Panc1 (cell line): Measurements from ENCODE around the gene THRB. TPM values are rescaled to one million over a fixed set of nuclear protein-coding genes. Genes with fewer than 3 reads are reported as not detected.

Source experiments
- ATAC-seq: fragments of 200-7000 bp; cut with Tn5 transposase; 2 replicates; pipeline ENCODE4 v1.9.1; 2020; ENCODE audit warnings: mild to moderate bottlenecking, moderate library complexity
- BruUV-seq: library from RNA; stranded (reverse); fragments of 400-500 nt; replicated peaks from 2 replicates; lab custom pipeline; 2021; lab: Mats Ljungman, UMichigan
- CTCF ChIA-PET: fragments of 300-600 bp; sonication (Branson Sonifier 250); formaldehyde crosslinking; loops from one replicate; lab custom pipeline; 2022; ENCODE audit warnings: antibody characterized with exemption; lab: Charles Lee
- POLR2A ChIA-PET: fragments of 300-600 bp; sonication (Branson Sonifier 250); formaldehyde crosslinking; loops from one replicate; lab custom pipeline; 2022; ENCODE audit warnings: antibody characterized with exemption; lab: Charles Lee
- DNase-seq: peaks from one replicate; pipeline ENCODE4 v3.0.0-alpha.2; 2010; ENCODE audit warnings: low read depth, low spot score
- H3K27ac ChIP-seq: 2 replicates; pipeline ENCODE4 v1.5.1; 2011; ENCODE audit warnings: mild to moderate bottlenecking, low read length, inconsistent platforms
- H3K27me3 ChIP-seq: fragments of 200-500 bp; sonication (Bioruptor generic); 2 replicates; pipeline ENCODE4 v1.6.0; 2014; ENCODE audit warnings: low read length, inconsistent platforms; ENCODE audit not compliant: control insufficient read depth, insufficient read depth
- H3K36me3 ChIP-seq: fragments of 200-500 bp; sonication (Bioruptor generic); 2 replicates; pipeline ENCODE4 v1.5.1; 2014; ENCODE audit warnings: inconsistent platforms, mild to moderate bottlenecking, low read length, moderate library complexity; ENCODE audit not compliant: control insufficient read depth, insufficient read depth
- H3K4me1 ChIP-seq: 2 replicates; pipeline ENCODE4 v1.5.1; 2011; ENCODE audit warnings: inconsistent platforms, mild to moderate bottlenecking, low read length, moderate library complexity; ENCODE audit not compliant: control insufficient read depth, insufficient read depth
- H3K4me3 ChIP-seq, 2 experiments: 2 replicates each; pipeline ENCODE4 v1.5.1; 2011 to 2012; ENCODE audit warnings: low read depth in 2 of 2, low read length in 2 of 2, mild to moderate bottlenecking in 2 of 2, inconsistent platforms in 1 of 2, moderate library complexity in 1 of 2
- H3K9me3 ChIP-seq: fragments of 200-500 bp; sonication (Bioruptor generic); 2 replicates; pipeline ENCODE4 v1.5.1; 2014; ENCODE audit warnings: low read depth, mild to moderate bottlenecking, inconsistent platforms, low read length, moderate library complexity; ENCODE audit not compliant: control insufficient read depth, insufficient read depth
- POLR2AphosphoS5 ChIP-seq: IDR thresholded peaks from 2 replicates; pipeline ENCODE4 v1.6.1; 2012; ENCODE audit warnings: mild to moderate bottlenecking, low read depth, low read length, moderate library complexity
- SIN3A ChIP-seq: IDR thresholded peaks from 2 replicates; pipeline ENCODE4 v1.6.1; 2012; ENCODE audit warnings: low read depth, mild to moderate bottlenecking, low read length, moderate library complexity, borderline replicate concordance; ENCODE audit not compliant: insufficient read depth
- TCF7L2 ChIP-seq: IDR thresholded peaks from 2 replicates; pipeline ENCODE4 v1.6.1; 2011; ENCODE audit warnings: mild to moderate bottlenecking, low read depth, low read length, inconsistent platforms
- in situ Hi-C: cut with HindIII; loops from 2 replicates; pipeline ENCODE4 v1.10.0; 2016; ENCODE audit warnings: low sequenced_read_pairs, low pct_unique_long_range_greater_than_20kb
- intact Hi-C: fragments of 100-400 bp; cut with micrococcal nuclease; formaldehyde crosslinking; loops from one replicate; pipeline ENCODE4 v1.10.0; 2022; ENCODE audit not compliant: unreplicated experiment
- total RNA-seq: library from RNA; stranded (reverse); gene quantifications from one replicate; pipeline ENCODE4 v1.2.1, GENCODE V29; 2021; ENCODE audit not compliant: unreplicated experiment
- TF ChIP-seq, protein P1 (sequence below): fragments of 450-650 bp; IDR thresholded peaks from 2 replicates; pipeline ENCODE4 v1.5.1; 2017; ENCODE audit warnings: mild to moderate bottlenecking
- TF ChIP-seq, protein P2 (sequence below), 2 experiments: IDR thresholded peaks; 2 replicates each; pipeline ENCODE4 v1.6.1; 2011 to 2012; ENCODE audit warnings: low read depth in 2 of 2, control low read depth in 1 of 2, low read length in 1 of 2, mild to moderate bottlenecking in 1 of 2, moderate library complexity in 1 of 2; ENCODE audit not compliant: insufficient read depth in 1 of 2

The THRB gene
- total RNA-seq, 1 experiment from 2014 or later = 3.9 TPM

DNA sequence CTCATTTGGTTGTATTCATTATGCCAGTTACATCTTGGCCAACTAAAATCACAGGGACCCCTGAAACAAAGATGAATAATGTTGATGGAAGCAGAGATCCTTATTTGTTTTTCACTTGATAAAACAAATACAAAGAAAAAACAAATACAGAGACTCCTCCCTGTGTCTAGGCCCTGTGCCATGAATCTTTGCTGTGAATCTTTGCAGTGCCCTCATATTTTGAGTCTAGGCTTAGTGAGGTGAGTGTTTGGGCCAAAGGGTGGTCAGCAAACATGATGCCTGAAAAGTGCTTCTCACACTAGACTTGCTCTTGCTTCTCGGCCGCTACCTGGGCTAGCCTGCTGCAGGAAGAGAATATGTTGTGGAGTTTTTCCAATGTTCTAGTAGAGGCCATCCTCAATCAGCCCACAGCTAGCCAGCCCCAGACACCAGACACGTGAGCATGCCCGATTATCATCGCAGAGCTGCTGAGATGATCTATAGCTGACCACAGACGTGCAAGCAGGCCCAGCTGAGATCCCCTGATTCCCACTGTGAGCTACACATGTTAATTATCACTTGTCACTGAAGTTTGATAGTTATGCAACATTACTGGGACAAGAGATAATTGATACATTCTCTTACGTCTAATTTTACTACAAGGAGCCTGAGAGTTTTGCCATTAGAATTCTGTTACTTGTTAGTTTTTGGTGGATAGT lies 191.4 kb downstream of the THRB start:
- no peaks in the 10 kb centered on the region for H3K36me3 ChIP-seq

DNA sequence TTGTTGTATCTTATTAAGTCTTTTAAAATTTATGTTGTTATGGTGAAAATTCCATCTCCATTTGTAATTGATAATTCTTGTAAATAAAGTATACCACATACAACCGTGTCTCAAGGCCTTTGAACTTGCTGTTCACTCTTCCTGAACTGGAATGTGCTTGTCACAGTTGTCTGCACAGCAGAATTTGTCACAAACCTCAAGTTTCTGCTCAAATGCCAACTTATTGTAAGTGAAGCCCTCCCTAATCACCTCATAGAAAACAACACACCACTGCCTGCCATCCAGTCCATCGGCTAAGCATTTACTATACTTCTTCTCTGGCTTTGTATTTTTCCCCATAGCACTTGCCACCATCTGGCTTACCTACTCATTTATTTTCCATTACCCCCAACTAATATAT lies 192.3 kb downstream of the THRB start:
- CTCF ChIA-PET = no interaction called here
- no TSS peak for BruUV-seq
- DNase-seq = no peak

More for the DNA sequence above, 191.4 kb downstream of the THRB start:
- H3K27ac ChIP-seq = no peak overlapping the region
- ATAC-seq (no peak), DNase-seq (no peak)
- H3K4me3 ChIP-seq = no peak overlapping the region
- POLR2A ChIA-PET = no interaction called here
- intact Hi-C loops (no loop called here), in situ Hi-C loops (no loop called here)
- no peaks in the 10 kb centered on the region for H3K4me1 ChIP-seq
- CTCF ChIA-PET = no interaction called here
- H3K27me3 ChIP-seq = no peaks in the 10 kb centered on the region
- BruUV-seq = no TSS peak
- no peaks in the 10 kb centered on the region for H3K9me3 ChIP-seq
- no peak for TF ChIP-seq POLR2AphosphoS5
- TF ChIP-seq, protein P1, sequence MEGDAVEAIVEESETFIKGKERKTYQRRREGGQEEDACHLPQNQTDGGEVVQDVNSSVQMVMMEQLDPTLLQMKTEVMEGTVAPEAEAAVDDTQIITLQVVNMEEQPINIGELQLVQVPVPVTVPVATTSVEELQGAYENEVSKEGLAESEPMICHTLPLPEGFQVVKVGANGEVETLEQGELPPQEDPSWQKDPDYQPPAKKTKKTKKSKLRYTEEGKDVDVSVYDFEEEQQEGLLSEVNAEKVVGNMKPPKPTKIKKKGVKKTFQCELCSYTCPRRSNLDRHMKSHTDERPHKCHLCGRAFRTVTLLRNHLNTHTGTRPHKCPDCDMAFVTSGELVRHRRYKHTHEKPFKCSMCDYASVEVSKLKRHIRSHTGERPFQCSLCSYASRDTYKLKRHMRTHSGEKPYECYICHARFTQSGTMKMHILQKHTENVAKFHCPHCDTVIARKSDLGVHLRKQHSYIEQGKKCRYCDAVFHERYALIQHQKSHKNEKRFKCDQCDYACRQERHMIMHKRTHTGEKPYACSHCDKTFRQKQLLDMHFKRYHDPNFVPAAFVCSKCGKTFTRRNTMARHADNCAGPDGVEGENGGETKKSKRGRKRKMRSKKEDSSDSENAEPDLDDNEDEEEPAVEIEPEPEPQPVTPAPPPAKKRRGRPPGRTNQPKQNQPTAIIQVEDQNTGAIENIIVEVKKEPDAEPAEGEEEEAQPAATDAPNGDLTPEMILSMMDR = no peak
- TF ChIP-seq SIN3A = no peak
- TF ChIP-seq, protein P2, sequence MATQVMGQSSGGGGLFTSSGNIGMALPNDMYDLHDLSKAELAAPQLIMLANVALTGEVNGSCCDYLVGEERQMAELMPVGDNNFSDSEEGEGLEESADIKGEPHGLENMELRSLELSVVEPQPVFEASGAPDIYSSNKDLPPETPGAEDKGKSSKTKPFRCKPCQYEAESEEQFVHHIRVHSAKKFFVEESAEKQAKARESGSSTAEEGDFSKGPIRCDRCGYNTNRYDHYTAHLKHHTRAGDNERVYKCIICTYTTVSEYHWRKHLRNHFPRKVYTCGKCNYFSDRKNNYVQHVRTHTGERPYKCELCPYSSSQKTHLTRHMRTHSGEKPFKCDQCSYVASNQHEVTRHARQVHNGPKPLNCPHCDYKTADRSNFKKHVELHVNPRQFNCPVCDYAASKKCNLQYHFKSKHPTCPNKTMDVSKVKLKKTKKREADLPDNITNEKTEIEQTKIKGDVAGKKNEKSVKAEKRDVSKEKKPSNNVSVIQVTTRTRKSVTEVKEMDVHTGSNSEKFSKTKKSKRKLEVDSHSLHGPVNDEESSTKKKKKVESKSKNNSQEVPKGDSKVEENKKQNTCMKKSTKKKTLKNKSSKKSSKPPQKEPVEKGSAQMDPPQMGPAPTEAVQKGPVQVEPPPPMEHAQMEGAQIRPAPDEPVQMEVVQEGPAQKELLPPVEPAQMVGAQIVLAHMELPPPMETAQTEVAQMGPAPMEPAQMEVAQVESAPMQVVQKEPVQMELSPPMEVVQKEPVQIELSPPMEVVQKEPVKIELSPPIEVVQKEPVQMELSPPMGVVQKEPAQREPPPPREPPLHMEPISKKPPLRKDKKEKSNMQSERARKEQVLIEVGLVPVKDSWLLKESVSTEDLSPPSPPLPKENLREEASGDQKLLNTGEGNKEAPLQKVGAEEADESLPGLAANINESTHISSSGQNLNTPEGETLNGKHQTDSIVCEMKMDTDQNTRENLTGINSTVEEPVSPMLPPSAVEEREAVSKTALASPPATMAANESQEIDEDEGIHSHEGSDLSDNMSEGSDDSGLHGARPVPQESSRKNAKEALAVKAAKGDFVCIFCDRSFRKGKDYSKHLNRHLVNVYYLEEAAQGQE (IDR thresholded peaks at IDR 0.05; ENCODE audit: insufficient read depth in 1 of 2, low read depth in 2 of 2, low read length in 1 of 2) = no peak
- TF ChIP-seq TCF7L2 = no peak

More for the DNA sequence above, 192.3 kb downstream of the THRB start:
- H3K4me1 ChIP-seq = no peaks in the 10 kb centered on the region
- intact Hi-C loops (no loop called here), in situ Hi-C loops (no loop called here)
- H3K27me3 ChIP-seq = no peaks in the 10 kb centered on the region
- no peak overlapping the region for H3K27ac ChIP-seq
- POLR2A ChIA-PET = no interaction called here
- no peak for ATAC-seq
- H3K9me3 ChIP-seq = no peaks in the 10 kb centered on the region
- H3K4me3 ChIP-seq = no peak overlapping the region
- no peaks in the 10 kb centered on the region for H3K36me3 ChIP-seq
- TF ChIP-seq SIN3A (no peak), POLR2AphosphoS5 (no peak), TCF7L2 (no peak)
- TF ChIP-seq, protein P1 = no peak
- TF ChIP-seq, protein P2 (IDR thresholded peaks at IDR 0.05; ENCODE audit: insufficient read depth in 1 of 2, low read depth in 2 of 2, low read length in 1 of 2) = no peak
